Renal pelvis (tissue), 4 donors: ENCODE results near the gene PRR23A. TPM values are rescaled to one million over a fixed set of nuclear protein-coding genes. Genes with fewer than 3 reads are reported as not detected.

ENCODE experiments used
- DNase-seq: peaks from one replicate; pipeline ENCODE4 v3.0.0-alpha.2; 2013
- polyA plus RNA-seq, 3 donors: library from polyadenylated mRNA; unstranded; fragments of 120-200 nt; gene quantifications; one replicate each; pipeline ENCODE4 v1.2.1, GENCODE V29; 2013; ENCODE audit not compliant: insufficient read length in 3 of 3

PRR23A gene
- polyA plus RNA-seq, 3 donors = not detected

GRCh38 chr3:138974462-138974861 is 31.6 kb downstream of the PRR23A start:
- no peak for DNase-seq

- DNase-seq = no peak
Measured at GRCh38 chr3:138972941-138973340, 33.1 kb downstream of the PRR23A start.

- DNase-seq = no peak
Measured at GRCh38 chr3:138971766-138972320, 34.2 kb downstream of the PRR23A start.

GRCh38 chr3:138964923-138965322 is 41.1 kb downstream of the PRR23A start:
- DNase-seq = no peak

- DNase-seq = no peak
Measured at GRCh38 chr3:138964264-138964663, 41.8 kb downstream of the PRR23A start.

GRCh38 chr3:138962854-138963560 is 43.1 kb downstream of the PRR23A start:
- no peak for DNase-seq

- DNase-seq = no peak
Measured at GRCh38 chr3:138960417-138960852, 45.6 kb downstream of the PRR23A start.

Other genes with a start within 250 kb of the PRR23A start
- gene PIK3CB, start 171.3 kb downstream of the PRR23A start, polyA plus RNA-seq = 10 to 100 TPM; 25.2 to 37.3 (median 29.4) TPM
- under 1 TPM in 1 of 3 donors, not detected in 2; 0.03 TPM for gene FOXL2, start 59.1 kb downstream of the PRR23A start, polyA plus RNA-seq
- under 1 TPM in 1 of 3 donors, not detected in 2; 0.03 TPM for gene FOXL2NB, start 59.1 kb downstream of the PRR23A start, polyA plus RNA-seq
- not detected for gene PRR23B, start 14.7 kb upstream of the PRR23A start, polyA plus RNA-seq
- under 1 TPM in 1 of 3 donors, not detected in 2; 0.04 TPM for gene PRR23C, start 38.6 kb upstream of the PRR23A start, polyA plus RNA-seq